ENCODE results near the gene KRTAP20-1. TPM values are rescaled to one million over a fixed set of nuclear protein-coding genes. Genes with fewer than 3 reads are reported as not detected.

KRTAP20-1 gene, protein sequence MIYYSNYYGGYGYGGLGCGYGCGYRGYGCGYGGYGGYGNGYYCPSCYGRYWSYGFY
- not detected for total RNA-seq
- not detected for total RNA-seq (2013)
- 0 reads per million in 29 experiments for total RNA-seq

DNA sequence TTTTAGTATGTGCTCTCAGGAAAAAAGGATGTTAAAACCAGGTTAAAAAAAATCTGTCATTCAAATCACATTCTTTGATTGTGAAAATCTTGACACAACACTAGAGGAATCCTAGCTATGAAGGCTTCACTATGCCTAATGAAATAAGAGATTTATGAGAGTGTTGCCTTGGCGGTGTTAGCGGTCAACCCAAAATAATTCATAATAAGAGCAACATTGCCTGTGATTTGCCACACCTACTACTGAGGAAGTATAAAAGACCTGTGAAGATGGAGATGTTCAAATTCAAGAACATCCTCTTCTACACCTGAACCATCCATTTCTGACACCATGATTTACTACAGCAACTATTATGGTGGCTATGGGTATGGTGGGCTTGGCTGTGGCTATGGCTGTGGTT lies at the start of gene KRTAP20-1:
TSS of gene KRTAP20-1 (plus strand) at position 301 of the 400 bp plus-strand sequence. CDS start at position 331, 30 bp downstream.
- POLR2A ChIA-PET = no interaction called here
- Histone ChIP-seq H3K9me3 (no peaks in the 10 kb centered on the region), H3K36me3 (ENCODE audit: control insufficient read depth in 2 of 2, extremely low read depth in 1 of 2, insufficient read depth in 1 of 2, low read length in 1 of 2) (no peaks in the 10 kb centered on the region), H3K27ac (ENCODE audit: low read length) (no peak within 1 kb of the TSS), H3K27me3 (replicated peaks in 1 of 2; ENCODE audit: control insufficient read depth in 2 of 2, extremely low read depth in 1 of 2, insufficient read depth in 2 of 2, low read length in 1 of 2) (no peaks in the 10 kb centered on the region), H3K4me1 (ENCODE audit: control insufficient read depth in 1 of 2, extremely low read depth in 1 of 2, insufficient read depth in 2 of 2, low read length in 2 of 2) (no peaks in the 10 kb centered on the region), H3K4me3 (ENCODE audit: control insufficient read depth in 1 of 2, extremely low read depth in 1 of 2, low read length in 1 of 2) (no peak within 1 kb of the TSS)
- Mint-ChIP-seq H3K4me1 (no peaks in the 10 kb centered on the region), H3K9me3 (peaks cover 0 to under 1% (median 0%) of the 10 kb centered on the region in 3 donors), H3K27ac (no peak within 1 kb of the TSS), H3K27me3 (peaks cover 0 to 3% of the 10 kb centered on the region in 2 donors), H3K4me3 (no peak within 1 kb of the TSS), H3K36me3 (no peaks in the 10 kb centered on the region)
- DNase-seq (no peak), ATAC-seq (replicated peaks in 1 of 4) (no peak)
- WGBS (ENCODE audit: insufficient coverage) = no CpG with 5 or more reads among the region's 2 CpGs
- CTCF ChIA-PET = no interaction called here

DNA sequence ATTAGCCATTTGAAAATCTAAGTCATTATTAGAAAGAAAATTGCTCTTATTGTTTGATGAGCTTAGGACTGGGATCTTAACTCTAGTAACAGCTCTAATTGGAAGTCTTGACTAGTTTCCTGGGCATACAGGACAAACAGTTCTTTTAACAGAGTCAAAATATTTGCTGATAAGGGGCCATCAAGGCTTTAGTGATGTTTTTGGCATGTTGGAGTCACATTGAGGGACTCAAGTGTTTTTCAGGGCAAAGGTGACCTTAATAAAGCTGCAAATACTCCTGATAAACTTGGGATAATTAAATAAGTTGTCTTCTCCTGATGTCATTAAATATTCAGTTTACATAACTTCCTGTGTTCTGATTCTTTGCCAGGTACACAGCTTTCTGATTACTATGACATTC lies 48.6 kb upstream of the KRTAP20-1 start:
- ChIA-PET CTCF (no interaction called here), POLR2A (no interaction called here)
- Histone ChIP-seq H3K27ac (ENCODE audit: low read length) (no peak overlapping the region), H3K36me3 (ENCODE audit: control insufficient read depth in 2 of 2, extremely low read depth in 1 of 2, insufficient read depth in 1 of 2, low read length in 1 of 2) (no peaks in the 10 kb centered on the region), H3K4me3 (ENCODE audit: control insufficient read depth in 1 of 2, extremely low read depth in 1 of 2, low read length in 1 of 2) (no peak overlapping the region), H3K9me3 (no peaks in the 10 kb centered on the region), H3K27me3 (replicated peaks in 1 of 2; ENCODE audit: control insufficient read depth in 2 of 2, extremely low read depth in 1 of 2, insufficient read depth in 2 of 2, low read length in 1 of 2) (peaks cover 0 to 4% of the 10 kb centered on the region in 2 experiments), H3K4me1 (ENCODE audit: control insufficient read depth in 1 of 2, extremely low read depth in 1 of 2, insufficient read depth in 2 of 2, low read length in 2 of 2) (no peaks in the 10 kb centered on the region)
- Mint-ChIP-seq H3K4me3 (no peak overlapping the region), H3K4me1 (no peaks in the 10 kb centered on the region), H3K27me3 (peaks cover 0 to 4% of the 10 kb centered on the region in 2 donors), H3K27ac (no peak overlapping the region), H3K36me3 (no peaks in the 10 kb centered on the region), H3K9me3 (peaks cover 0 to 7% (median 0%) of the 10 kb centered on the region in 3 donors)
- ATAC-seq (replicated peaks in 1 of 4) (no peak), DNase-seq (no peak)

DNA sequence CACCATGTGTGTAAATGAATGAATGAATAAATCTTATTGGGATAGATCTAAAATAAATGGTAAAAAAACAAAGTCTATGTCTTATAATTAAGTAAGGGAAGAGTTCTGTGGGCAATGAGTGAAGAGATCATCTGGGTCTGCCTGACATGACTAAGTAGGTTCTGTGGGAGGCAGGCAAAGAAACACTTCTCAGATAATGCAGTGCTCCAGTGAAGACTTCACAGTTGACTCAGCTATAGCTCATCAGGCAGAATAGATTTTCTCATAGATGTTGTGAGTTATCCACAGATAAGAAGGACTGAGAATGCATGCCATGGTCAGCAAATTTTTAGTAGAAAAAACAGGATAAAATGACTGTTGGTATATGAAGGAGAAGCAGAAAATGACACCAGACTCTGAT lies 38.5 kb upstream of the KRTAP20-1 start:
- H3K27ac Mint-ChIP-seq = no peak overlapping the region
- Histone ChIP-seq H3K27ac (ENCODE audit: low read length) (no peak overlapping the region), H3K9me3 (no peaks in the 10 kb centered on the region), H3K4me3 (ENCODE audit: control insufficient read depth in 1 of 2, extremely low read depth in 1 of 2, low read length in 1 of 2) (no peak overlapping the region), H3K36me3 (ENCODE audit: control insufficient read depth in 2 of 2, extremely low read depth in 1 of 2, insufficient read depth in 1 of 2, low read length in 1 of 2) (no peaks in the 10 kb centered on the region), H3K27me3 (replicated peaks in 1 of 2; ENCODE audit: control insufficient read depth in 2 of 2, extremely low read depth in 1 of 2, insufficient read depth in 2 of 2, low read length in 1 of 2) (no peaks in the 10 kb centered on the region), H3K4me1 (ENCODE audit: control insufficient read depth in 1 of 2, extremely low read depth in 1 of 2, insufficient read depth in 2 of 2, low read length in 2 of 2) (no peaks in the 10 kb centered on the region)
- DNase-seq (no peak), ATAC-seq (replicated peaks in 1 of 4) (no peak)
- no peaks in the 10 kb centered on the region for H3K36me3 Mint-ChIP-seq
- peaks cover 0 to 2% of the 10 kb centered on the region in 2 donors for H3K27me3 Mint-ChIP-seq
- peaks cover 0 to 9% (median 0%) of the 10 kb centered on the region in 3 donors for H3K9me3 Mint-ChIP-seq
- POLR2A ChIA-PET = no interaction called here
- H3K4me3 Mint-ChIP-seq = no peak overlapping the region
- H3K4me1 Mint-ChIP-seq = no peaks in the 10 kb centered on the region
- CTCF ChIA-PET = no interaction called here

DNA sequence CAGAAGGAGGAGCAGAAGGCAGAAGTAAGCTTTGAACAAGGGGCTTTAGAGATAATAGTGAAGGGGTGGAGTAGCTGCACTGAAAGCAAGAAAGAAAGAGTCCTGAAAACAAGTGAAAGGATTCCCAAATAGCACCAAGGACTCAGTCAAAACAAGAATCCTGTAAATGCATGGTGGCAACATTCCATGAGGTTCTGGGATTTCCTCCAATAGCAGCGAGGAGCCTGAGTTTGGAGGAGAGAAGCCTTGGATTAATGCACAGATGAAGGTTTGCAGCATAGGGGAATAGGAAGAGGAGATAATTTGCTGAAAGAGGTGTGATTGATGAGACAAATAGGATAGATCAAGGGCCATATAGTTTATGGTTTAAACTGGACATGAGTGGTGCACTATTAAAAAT lies 36.9 kb upstream of the KRTAP20-1 start:
- Mint-ChIP-seq H3K27ac (no peak overlapping the region), H3K9me3 (peaks cover 0 to 5% (median 0%) of the 10 kb centered on the region in 3 donors), H3K4me3 (no peak overlapping the region), H3K4me1 (no peaks in the 10 kb centered on the region), H3K27me3 (peaks cover 0 to 2% of the 10 kb centered on the region in 2 donors), H3K36me3 (no peaks in the 10 kb centered on the region)
- H3K4me1 ChIP-seq (ENCODE audit: control insufficient read depth in 1 of 2, extremely low read depth in 1 of 2, insufficient read depth in 2 of 2, low read length in 2 of 2) = no peaks in the 10 kb centered on the region
- no peak overlapping the region for H3K27ac ChIP-seq (ENCODE audit: low read length)
- no peaks in the 10 kb centered on the region for H3K36me3 ChIP-seq (ENCODE audit: control insufficient read depth in 2 of 2, extremely low read depth in 1 of 2, insufficient read depth in 1 of 2, low read length in 1 of 2)
- no peak overlapping the region for H3K4me3 ChIP-seq (ENCODE audit: control insufficient read depth in 1 of 2, extremely low read depth in 1 of 2, low read length in 1 of 2)
- POLR2A ChIA-PET = no interaction called here
- DNase-seq (no peak), ATAC-seq (replicated peaks in 1 of 4) (no peak)
- no peaks in the 10 kb centered on the region for H3K27me3 ChIP-seq (replicated peaks in 1 of 2; ENCODE audit: control insufficient read depth in 2 of 2, extremely low read depth in 1 of 2, insufficient read depth in 2 of 2, low read length in 1 of 2)
- 63% methylated on average over 1 of the region's 1 CpG for WGBS (ENCODE audit: insufficient coverage)
- CTCF ChIA-PET = no interaction called here
- no peaks in the 10 kb centered on the region for H3K9me3 ChIP-seq

DNA sequence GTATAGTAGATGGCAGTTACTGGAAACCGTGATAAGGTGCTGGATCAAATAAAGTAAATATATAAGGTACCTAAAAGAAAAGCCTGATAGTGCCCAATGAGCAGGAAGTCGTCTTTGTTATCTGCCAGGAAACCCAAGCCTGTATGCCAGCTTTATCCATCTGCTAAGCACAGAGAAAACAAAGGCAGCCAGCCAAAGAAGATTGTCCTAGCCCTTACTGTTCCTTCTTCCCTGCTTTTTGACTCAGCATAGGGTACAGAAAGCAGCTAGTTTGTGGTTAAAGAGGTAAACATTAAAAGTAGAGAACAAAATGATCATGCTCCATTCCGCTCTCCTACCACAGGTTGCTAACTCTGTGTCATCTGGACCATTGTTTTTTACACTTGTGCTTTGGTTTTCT lies 36.1 kb upstream of the KRTAP20-1 start:
- Mint-ChIP-seq H3K27ac (no peak overlapping the region), H3K9me3 (peaks cover 0 to 5% (median 0%) of the 10 kb centered on the region in 3 donors), H3K27me3 (peaks cover 0 to 7% of the 10 kb centered on the region in 2 donors), H3K36me3 (no peaks in the 10 kb centered on the region), H3K4me3 (no peak overlapping the region), H3K4me1 (no peaks in the 10 kb centered on the region)
- Histone ChIP-seq H3K27ac (ENCODE audit: low read length) (no peak overlapping the region), H3K4me1 (ENCODE audit: control insufficient read depth in 1 of 2, extremely low read depth in 1 of 2, insufficient read depth in 2 of 2, low read length in 2 of 2) (no peaks in the 10 kb centered on the region), H3K4me3 (ENCODE audit: control insufficient read depth in 1 of 2, extremely low read depth in 1 of 2, low read length in 1 of 2) (no peak overlapping the region), H3K36me3 (ENCODE audit: control insufficient read depth in 2 of 2, extremely low read depth in 1 of 2, insufficient read depth in 1 of 2, low read length in 1 of 2) (no peaks in the 10 kb centered on the region), H3K9me3 (no peaks in the 10 kb centered on the region), H3K27me3 (replicated peaks in 1 of 2; ENCODE audit: control insufficient read depth in 2 of 2, extremely low read depth in 1 of 2, insufficient read depth in 2 of 2, low read length in 1 of 2) (no peaks in the 10 kb centered on the region)
- DNase-seq (no peak), ATAC-seq (replicated peaks in 1 of 4) (no peak)
- ChIA-PET CTCF (no interaction called here), POLR2A (no interaction called here)
- WGBS (ENCODE audit: insufficient coverage) = 80% methylated on average over 1 of the region's 3 CpGs

DNA sequence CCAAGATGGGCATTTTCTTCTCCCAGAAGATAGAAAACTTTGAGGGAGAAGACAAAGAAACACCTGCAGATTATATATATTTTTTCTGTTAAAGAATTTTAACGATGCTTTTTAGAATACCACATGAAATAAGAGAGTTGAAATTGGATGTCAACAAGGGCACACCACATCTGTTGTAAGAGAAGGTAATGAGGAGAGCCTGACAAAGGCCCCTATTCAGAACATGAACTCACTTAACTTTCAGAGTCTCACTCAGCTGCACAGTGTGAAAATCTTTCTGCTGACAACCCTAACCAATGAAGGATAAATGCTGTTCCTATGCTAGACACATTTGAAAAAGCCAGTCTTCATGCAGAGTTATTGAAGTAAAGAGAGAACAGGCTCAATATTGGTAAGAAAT lies 33.4 kb upstream of the KRTAP20-1 start:
- H3K27me3 ChIP-seq (replicated peaks in 1 of 2; ENCODE audit: control insufficient read depth in 2 of 2, extremely low read depth in 1 of 2, insufficient read depth in 2 of 2, low read length in 1 of 2) = no peaks in the 10 kb centered on the region

DNA sequence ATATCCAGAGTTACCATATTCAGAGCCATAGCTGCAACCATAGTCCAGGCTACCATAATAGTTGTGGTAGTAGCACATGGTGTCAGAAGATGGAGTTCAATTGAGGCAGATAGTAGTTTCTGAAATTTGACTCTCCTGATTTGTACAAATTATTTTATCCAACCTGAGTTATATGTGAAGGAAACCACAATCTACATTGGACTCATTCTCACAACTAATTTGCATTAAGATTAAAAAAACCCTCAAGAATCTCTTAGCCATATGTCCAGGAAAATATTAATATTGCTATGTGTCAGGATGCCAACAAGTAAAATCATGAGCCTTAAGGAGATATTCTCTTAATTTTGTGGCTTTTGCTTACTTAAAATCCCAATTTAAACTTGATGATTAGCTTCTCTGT lies 25.9 kb upstream of the KRTAP20-1 start, which contains the start of gene KRTAP22-2:
TSS of gene KRTAP22-2 (minus strand) at position 101 of the 400 bp plus-strand sequence.
- no peak within 1 kb of the TSS for H3K27ac Mint-ChIP-seq
- ChIA-PET CTCF (no interaction called here), POLR2A (no interaction called here)
- H3K4me3 Mint-ChIP-seq = no peak within 1 kb of the TSS
- no peak within 1 kb of the TSS for H3K27ac ChIP-seq (ENCODE audit: low read length)
- DNase-seq (no peak), ATAC-seq (replicated peaks in 1 of 4) (no peak)
- no peaks in the 10 kb centered on the region for H3K36me3 ChIP-seq (ENCODE audit: control insufficient read depth in 2 of 2, extremely low read depth in 1 of 2, insufficient read depth in 1 of 2, low read length in 1 of 2)
- no peaks in the 10 kb centered on the region for H3K36me3 Mint-ChIP-seq
- no peaks in the 10 kb centered on the region for H3K4me1 Mint-ChIP-seq
- no peaks in the 10 kb centered on the region for H3K27me3 Mint-ChIP-seq
- H3K27me3 ChIP-seq (replicated peaks in 1 of 2; ENCODE audit: control insufficient read depth in 2 of 2, extremely low read depth in 1 of 2, insufficient read depth in 2 of 2, low read length in 1 of 2) = no peaks in the 10 kb centered on the region
- H3K4me1 ChIP-seq (ENCODE audit: control insufficient read depth in 1 of 2, extremely low read depth in 1 of 2, insufficient read depth in 2 of 2, low read length in 2 of 2) = no peaks in the 10 kb centered on the region
- peaks cover 0 to 3% (median 0%) of the 10 kb centered on the region in 3 donors for H3K9me3 Mint-ChIP-seq
- no peak within 1 kb of the TSS for H3K4me3 ChIP-seq (ENCODE audit: control insufficient read depth in 1 of 2, extremely low read depth in 1 of 2, low read length in 1 of 2)
- H3K9me3 ChIP-seq = no peaks in the 10 kb centered on the region

More for the DNA sequence above, 33.4 kb upstream of the KRTAP20-1 start:
- no peaks in the 10 kb centered on the region for H3K36me3 ChIP-seq (ENCODE audit: control insufficient read depth in 2 of 2, extremely low read depth in 1 of 2, insufficient read depth in 1 of 2, low read length in 1 of 2)
- H3K4me3 ChIP-seq (ENCODE audit: control insufficient read depth in 1 of 2, extremely low read depth in 1 of 2, low read length in 1 of 2) = no peak overlapping the region
- H3K36me3 Mint-ChIP-seq = no peaks in the 10 kb centered on the region
- no peak overlapping the region for H3K4me3 Mint-ChIP-seq
- ATAC-seq (replicated peaks in 1 of 4) = no peak
- H3K4me1 ChIP-seq (ENCODE audit: control insufficient read depth in 1 of 2, extremely low read depth in 1 of 2, insufficient read depth in 2 of 2, low read length in 2 of 2) = no peaks in the 10 kb centered on the region
- H3K9me3 Mint-ChIP-seq = no peaks in the 10 kb centered on the region
- peaks cover 0 to 5% of the 10 kb centered on the region in 2 donors for H3K27me3 Mint-ChIP-seq
- ChIA-PET POLR2A (no interaction called here), CTCF (no interaction called here)
- no peak overlapping the region for H3K27ac ChIP-seq (ENCODE audit: low read length)
- no peak overlapping the region for H3K27ac Mint-ChIP-seq
- no CpG with 5 or more reads among the region's 1 CpG for WGBS (ENCODE audit: insufficient coverage)
- no peak for DNase-seq
- no peaks in the 10 kb centered on the region for H3K9me3 ChIP-seq
- no peaks in the 10 kb centered on the region for H3K4me1 Mint-ChIP-seq
